Esophagus muscularis mucosa (tissue), 4 donors: Measurements from ENCODE around the gene CPAMD8. TPM values are rescaled to one million over a fixed set of nuclear protein-coding genes. Genes with fewer than 3 reads are reported as not detected.

Experiments used
- DNase-seq: peaks from one replicate; pipeline ENCODE4 v3.0.0-alpha.2; 2017; ENCODE audit errors: extremely low spot score
- H3K27ac ChIP-seq, 4 donors: fragments of 200-600 bp; sonication (generic); replicated peaks in 1 of 4; 1 replicate in 3 of 4; 2 replicates in 1 of 4; pipeline ENCODE4 v1.5.1; 2016 to 2019; ENCODE audit warnings: mild to moderate bottlenecking in 1 of 4
- H3K27me3 ChIP-seq, 4 donors: fragments of 200-600 bp; sonication (generic); one replicate each; pipeline versions ENCODE4 v1.5.1 to v1.6.0; 2016 to 2019
- H3K36me3 ChIP-seq, 4 donors: fragments of 200-600 bp; sonication (generic); one replicate each; pipeline ENCODE4 v1.5.1; 2016 to 2019
- H3K4me1 ChIP-seq, 4 donors: fragments of 200-600 bp; sonication (generic); one replicate each; pipeline ENCODE4 v1.5.1; 2016 to 2019
- H3K4me3 ChIP-seq, 4 donors: fragments of 200-600 bp; sonication (generic); 1 replicate in 2 of 4; 2 replicates in 2 of 4; pipeline ENCODE4 v1.5.1; 2016 to 2019; ENCODE audit warnings: mild to moderate bottlenecking in 4 of 4, moderate library complexity in 1 of 4
- H3K9me3 ChIP-seq, 4 donors: fragments of 200-600 bp; sonication (generic); 1 replicate in 3 of 4; 2 replicates in 1 of 4; pipeline ENCODE4 v1.5.1; 2016 to 2019
- CTCF ChIP-seq, 3 experiments: fragments of 200-600 bp in 2 of 3; fragments of 450-650 bp in 1 of 3; sonication (generic) in 2 of 3; IDR thresholded peaks; one replicate each; pipeline ENCODE4 v1.5.1; 2017 to 2019; ENCODE audit warnings: antibody characterized with exemption in 3 of 3, mild to moderate bottlenecking in 2 of 3, moderate library complexity in 1 of 3
- EP300 ChIP-seq: sonication (generic); formaldehyde crosslinking; IDR thresholded peaks from one replicate; pipeline ENCODE4 v1.6.1; 2017; ENCODE audit warnings: antibody characterized with exemption
- POLR2A ChIP-seq: fragments of 450-650 bp; IDR thresholded peaks from one replicate; pipeline ENCODE4 v1.6.1; 2017; ENCODE audit warnings: antibody characterized with exemption, moderate library complexity, mild to moderate bottlenecking, low read depth
- POLR2AphosphoS5 ChIP-seq, 2 donors: sonication (generic); formaldehyde crosslinking; IDR thresholded peaks; one replicate each; pipeline ENCODE4 v1.6.1; 2017; ENCODE audit warnings: antibody characterized with exemption in 2 of 2
- WGBS: methylation state at CpG from one replicate; pipeline ENCODE4 v1.1.5; 2018; 5-methylcytosine and 5-hydroxymethylcytosine counted together
- intact Hi-C: fragments of 100-400 bp; cut with DNase I; formaldehyde crosslinking; loops from one replicate; pipeline ENCODE4 v1.15.1; 2023
- total RNA-seq, 4 donors: library from RNA; depleted of rRNA; stranded (reverse); fragments of >200 nt; gene quantifications; one replicate each; pipeline versions ENCODE4 v1.1.0 to v1.2.1, GENCODE V29; 2016

CPAMD8 gene
- total RNA-seq, 4 donors from 2014 or later = 9.6 to 21.0 (median 13.0) TPM

- Histone ChIP-seq H3K36me3 (no peaks in the 10 kb centered on the region), H3K9me3 (peaks cover 0 to 9% (median 0%) of the 10 kb centered on the region in 4 donors), H3K4me3 (no peak overlapping the region), H3K27ac (peak overlapping the region; percentile 17 to 67 (median 38)), H3K4me1 (peaks cover 14 to 39% (median 29%) of the 10 kb centered on the region in 4 donors), H3K27me3 (peaks cover 0 to 32% (median 6%) of the 10 kb centered on the region in 4 donors)
- intact Hi-C loops = no loop called here
- DNase-seq = no peak
- WGBS = 70% methylated on average over 17 of the region's 17 CpGs
- TF ChIP-seq POLR2A = no peak
- TF ChIP-seq EP300 = no peak
- no peak for TF ChIP-seq POLR2AphosphoS5 (IDR thresholded peaks at IDR 0.05)
- TF ChIP-seq CTCF (IDR thresholded peaks at IDR 0.05) = no peak
Observed at GRCh38 chr19:16887353-16888265, 139.0 kb downstream of the CPAMD8 start.

DNA sequence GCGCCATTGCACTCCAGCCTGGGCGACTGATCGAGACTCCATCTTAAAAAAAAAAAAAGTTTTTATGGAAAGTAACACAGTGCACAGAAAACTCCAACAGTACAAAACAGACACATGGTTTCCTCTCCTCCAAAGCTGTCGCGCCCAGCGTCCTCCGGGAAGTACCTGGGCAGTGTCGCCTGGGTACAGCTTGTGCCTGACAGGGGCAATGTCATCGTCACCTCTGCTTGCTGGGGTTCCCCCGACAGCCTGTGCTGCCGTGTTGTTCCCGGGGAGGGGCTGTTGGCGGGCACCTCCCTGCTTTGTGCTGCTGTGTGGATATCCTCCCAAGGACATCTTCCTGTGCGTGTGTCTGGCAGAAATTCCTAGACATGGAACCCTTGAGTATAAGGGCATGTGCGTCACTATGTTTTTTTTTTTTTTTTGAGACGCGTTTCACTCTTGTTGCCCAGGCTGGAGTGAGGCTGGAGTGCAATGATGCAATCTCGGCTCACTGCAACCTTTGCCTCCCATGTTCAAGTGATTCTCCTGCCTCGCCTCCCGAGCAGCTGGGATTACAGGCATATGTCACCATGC is 140.2 kb downstream of the CPAMD8 start:
- no peak for TF ChIP-seq CTCF (IDR thresholded peaks at IDR 0.05)
- TF ChIP-seq EP300 = peak; percentile 77
- peak; percentile 60 to 74 for TF ChIP-seq POLR2AphosphoS5 (IDR thresholded peaks at IDR 0.05)
- 81% methylated on average over 17 of the region's 20 CpGs for WGBS
- Histone ChIP-seq H3K36me3 (no peaks in the 10 kb centered on the region), H3K4me3 (no peak overlapping the region), H3K27me3 (peaks cover 0 to 32% (median 6%) of the 10 kb centered on the region in 4 donors), H3K4me1 (peaks cover 18 to 39% (median 31%) of the 10 kb centered on the region in 4 donors), H3K27ac (peak overlapping the region; percentile 6 to 66 (median 54)), H3K9me3 (peaks cover 0 to 16% (median 2%) of the 10 kb centered on the region in 4 donors)
- intact Hi-C loops = no loop called here
- DNase-seq = no peak

DNA sequence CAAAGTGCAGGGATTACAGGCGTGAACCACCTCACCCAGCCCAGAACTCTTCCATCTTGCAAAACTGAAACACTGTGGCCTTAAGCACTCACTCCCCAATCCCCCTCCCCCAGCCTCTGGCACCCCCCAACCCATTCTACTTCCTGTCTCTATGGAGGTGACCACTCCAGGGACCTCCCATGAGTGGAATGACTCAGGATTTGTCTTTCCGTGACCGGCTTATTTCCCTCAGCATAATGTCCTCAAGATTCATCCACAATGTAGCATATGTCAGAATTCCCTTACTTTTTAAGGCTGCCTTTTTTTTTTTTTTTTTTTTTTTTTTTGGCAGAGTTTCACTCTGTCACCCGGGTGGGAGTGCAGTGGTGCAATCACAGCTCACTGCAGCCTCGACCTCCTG is 141.4 kb downstream of the CPAMD8 start:
- peak overlapping the region in 1 of 4 donors; percentile 43 for H3K27ac ChIP-seq
- intact Hi-C loops = no loop called here
- no peak for DNase-seq
- peaks cover 1 to 7% (median 4%) of the 10 kb centered on the region in 4 donors for H3K36me3 ChIP-seq
- peaks cover 24 to 45% (median 33%) of the 10 kb centered on the region in 4 donors for H3K4me1 ChIP-seq
- H3K4me3 ChIP-seq = no peak overlapping the region
- WGBS = 58% methylated on average over 4 of the region's 5 CpGs
- peaks cover 0 to 22% (median 5%) of the 10 kb centered on the region in 4 donors for H3K9me3 ChIP-seq
- peaks cover 0 to 32% (median 6%) of the 10 kb centered on the region in 4 donors for H3K27me3 ChIP-seq
- no peak for TF ChIP-seq CTCF (IDR thresholded peaks at IDR 0.05)
- no peak for TF ChIP-seq POLR2AphosphoS5 (IDR thresholded peaks at IDR 0.05)
- TF ChIP-seq POLR2A = no peak
- TF ChIP-seq EP300 = no peak

GRCh38 chr19:16883522-16883921 is 143.1 kb downstream of the CPAMD8 start:
- TF ChIP-seq POLR2AphosphoS5 (IDR thresholded peaks at IDR 0.05) (no peak), CTCF (IDR thresholded peaks at IDR 0.05) (no peak), POLR2A (no peak), EP300 (no peak)
- H3K9me3 ChIP-seq = peaks cover 0 to 22% (median 5%) of the 10 kb centered on the region in 4 donors
- no peak overlapping the region for H3K4me3 ChIP-seq
- 88% methylated on average over 1 of the region's 3 CpGs for WGBS
- no peak for DNase-seq
- peaks cover 17 to 23% (median 21%) of the 10 kb centered on the region in 4 donors for H3K36me3 ChIP-seq
- H3K4me1 ChIP-seq = peaks cover 13 to 29% (median 21%) of the 10 kb centered on the region in 4 donors
- intact Hi-C loops = no loop called here
- peaks cover 0 to 17% (median under 1%) of the 10 kb centered on the region in 4 donors for H3K27me3 ChIP-seq
- no peak overlapping the region for H3K27ac ChIP-seq
